SK-N-SH treated with all-trans-retinoic acid at 6 μM for 48 hours (cell line): Measurements from ENCODE around the gene HERC2.

Experiments used
- ATAC-seq: fragments of 200-7000 bp; cut with Tn5 transposase; 3 replicates; pipeline ENCODE4 v1.9.1; 2020; ENCODE audit warnings: mild to moderate bottlenecking, moderate library complexity
- BACH2 ChIP-seq: fragments of 250-450 bp; sonication (Bioruptor Pico); IDR thresholded peaks from 2 replicates; pipeline ENCODE4 v1.9.0; 2021; ENCODE audit warnings: mild to moderate bottlenecking, borderline replicate concordance
- CSDC2 ChIP-seq: fragments of 250-450 bp; sonication (Bioruptor Pico); IDR thresholded peaks from 2 replicates; pipeline ENCODE4 v1.5.0; 2020; ENCODE audit warnings: mild to moderate bottlenecking, moderate library complexity
- ESRRG ChIP-seq: fragments of 250-450 bp; sonication (Bioruptor Pico); IDR thresholded peaks from 2 replicates; pipeline ENCODE4 v1.6.1; 2021; ENCODE audit warnings: mild to moderate bottlenecking
- GLIS3 ChIP-seq: fragments of 250-450 bp; sonication (Bioruptor Pico); IDR thresholded peaks from 2 replicates; pipeline ENCODE4 v1.5.0; 2020; ENCODE audit warnings: mild to moderate bottlenecking, moderate library complexity
- ISL1 ChIP-seq: fragments of 250-450 bp; sonication (Bioruptor Pico); IDR thresholded peaks from 2 replicates; pipeline ENCODE4 v2.1.2; 2022; ENCODE audit warnings: mild to moderate bottlenecking, moderate library complexity
- OSR1 ChIP-seq: fragments of 250-450 bp; sonication (Bioruptor Pico); IDR thresholded peaks from 2 replicates; pipeline ENCODE4 v1.8.0; 2022; ENCODE audit warnings: moderate library complexity, mild to moderate bottlenecking, inconsistent platforms
- PPARA ChIP-seq: fragments of 250-450 bp; sonication (Bioruptor Pico); IDR thresholded peaks from 2 replicates; pipeline ENCODE4 v1.5.0; 2020; ENCODE audit warnings: mild to moderate bottlenecking, borderline replicate concordance
- RARB ChIP-seq: fragments of 250-450 bp; sonication (Bioruptor Pico); IDR thresholded peaks from 2 replicates; pipeline ENCODE4 v1.8.0; 2021; ENCODE audit warnings: mild to moderate bottlenecking, moderate library complexity
- SNAI2 ChIP-seq: fragments of 250-450 bp; sonication (Bioruptor Pico); IDR thresholded peaks from 2 replicates; pipeline ENCODE4 v1.5.0; 2020; ENCODE audit warnings: mild to moderate bottlenecking, moderate library complexity
- TCF4 ChIP-seq: fragments of 250-450 bp; sonication (Bioruptor Pico); IDR thresholded peaks from 2 replicates; pipeline ENCODE4 v1.8.0; 2021; ENCODE audit warnings: mild to moderate bottlenecking, moderate library complexity, borderline replicate concordance
- TOX ChIP-seq: fragments of 250-450 bp; sonication (Bioruptor Pico); IDR thresholded peaks from 2 replicates; pipeline ENCODE4 v1.8.0; 2021; ENCODE audit warnings: mild to moderate bottlenecking, moderate library complexity, borderline replicate concordance
- ZC3H10 ChIP-seq: fragments of 250-450 bp; sonication (Bioruptor Pico); IDR thresholded peaks from 2 replicates; pipeline ENCODE4 v1.5.1; 2021; ENCODE audit warnings: mild to moderate bottlenecking, moderate library complexity
- ZFP3 ChIP-seq: fragments of 250-450 bp; sonication (Bioruptor Pico); IDR thresholded peaks from 2 replicates; pipeline ENCODE4 v1.5.0; 2020; ENCODE audit warnings: mild to moderate bottlenecking, moderate library complexity
- ZFP30 ChIP-seq: fragments of 450-650 bp; formaldehyde crosslinking; IDR thresholded peaks from 2 replicates; pipeline ENCODE4 v1.5.0; 2022; ENCODE audit warnings: mild to moderate bottlenecking, moderate library complexity
- ZNF565 ChIP-seq: fragments of 450-650 bp; formaldehyde crosslinking; conservative IDR thresholded peaks from 2 replicates; pipeline ENCODE4 v1.5.0; 2020; ENCODE audit warnings: low read depth, mild to moderate bottlenecking, moderate library complexity
- ZNF70 ChIP-seq: fragments of 450-650 bp; formaldehyde crosslinking; IDR thresholded peaks from 2 replicates; pipeline ENCODE4 v1.5.0; 2020; ENCODE audit warnings: mild to moderate bottlenecking, moderate library complexity
- ZNF8 ChIP-seq: fragments of 450-650 bp; formaldehyde crosslinking; IDR thresholded peaks from 2 replicates; pipeline ENCODE4 v1.5.0; 2020; ENCODE audit warnings: mild to moderate bottlenecking, moderate library complexity
- TF ChIP-seq, protein P1 (sequence below): fragments of 250-450 bp; sonication (Bioruptor Pico); IDR thresholded peaks from 2 replicates; pipeline ENCODE4 v1.5.1; 2020; ENCODE audit warnings: low read depth, mild to moderate bottlenecking, moderate library complexity
- TF ChIP-seq, protein P2 (sequence below): fragments of 250-450 bp; sonication (Bioruptor Pico); IDR thresholded peaks from 2 replicates; pipeline ENCODE4 v1.5.1; 2021; ENCODE audit warnings: mild to moderate bottlenecking, moderate library complexity
- TF ChIP-seq, protein P3 (sequence below): fragments of 250-450 bp; sonication (Bioruptor Pico); IDR thresholded peaks from 2 replicates; pipeline ENCODE4 v1.5.0; 2020; ENCODE audit warnings: mild to moderate bottlenecking, moderate library complexity
- TF ChIP-seq, protein P4 (sequence below): fragments of 250-450 bp; sonication (Bioruptor Pico); IDR thresholded peaks from 2 replicates; pipeline ENCODE4 v1.8.0; 2020; ENCODE audit warnings: mild to moderate bottlenecking, moderate library complexity, borderline replicate concordance
- TF ChIP-seq, protein P5 (sequence below): fragments of 250-450 bp; sonication (Bioruptor Pico); IDR thresholded peaks from 2 replicates; pipeline ENCODE4 v1.8.0; 2021; ENCODE audit warnings: low read depth, mild to moderate bottlenecking, moderate library complexity, borderline replicate concordance

The HERC2 gene

DNA sequence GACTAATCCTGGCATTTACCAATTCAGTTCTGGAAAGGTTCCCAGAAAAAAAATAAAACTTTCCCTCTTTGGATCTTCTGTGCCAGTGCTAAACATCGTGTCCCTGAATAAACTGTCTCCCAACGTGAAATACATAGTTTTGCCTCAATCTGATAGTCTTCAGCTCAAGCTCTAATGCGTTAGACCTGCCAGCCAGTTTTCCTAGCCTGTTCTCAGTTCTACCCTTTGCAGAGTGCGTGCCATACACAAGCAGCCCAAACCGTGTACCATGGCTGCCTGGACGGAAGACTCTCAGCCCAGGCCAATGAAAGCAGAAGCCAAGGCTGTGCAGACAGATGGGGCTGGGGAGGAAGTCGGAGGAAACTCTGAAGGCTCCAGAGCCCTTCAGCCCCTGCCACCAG is 211.5 kb downstream of the HERC2 start:
- TF ChIP-seq, protein P1, sequence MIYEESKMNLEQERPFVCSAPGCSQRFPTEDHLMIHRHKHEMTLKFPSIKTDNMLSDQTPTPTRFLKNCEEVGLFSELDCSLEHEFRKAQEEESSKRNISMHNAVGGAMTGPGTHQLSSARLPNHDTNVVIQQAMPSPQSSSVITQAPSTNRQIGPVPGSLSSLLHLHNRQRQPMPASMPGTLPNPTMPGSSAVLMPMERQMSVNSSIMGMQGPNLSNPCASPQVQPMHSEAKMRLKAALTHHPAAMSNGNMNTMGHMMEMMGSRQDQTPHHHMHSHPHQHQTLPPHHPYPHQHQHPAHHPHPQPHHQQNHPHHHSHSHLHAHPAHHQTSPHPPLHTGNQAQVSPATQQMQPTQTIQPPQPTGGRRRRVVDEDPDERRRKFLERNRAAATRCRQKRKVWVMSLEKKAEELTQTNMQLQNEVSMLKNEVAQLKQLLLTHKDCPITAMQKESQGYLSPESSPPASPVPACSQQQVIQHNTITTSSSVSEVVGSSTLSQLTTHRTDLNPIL (CRISPR knock-in tag) = no peak
- TF ChIP-seq ESRRG (no peak), ISL1 (CRISPR knock-in tag) (no peak), ZNF8 (CRISPR knock-in tag) (no peak)
- TF ChIP-seq, protein P2, sequence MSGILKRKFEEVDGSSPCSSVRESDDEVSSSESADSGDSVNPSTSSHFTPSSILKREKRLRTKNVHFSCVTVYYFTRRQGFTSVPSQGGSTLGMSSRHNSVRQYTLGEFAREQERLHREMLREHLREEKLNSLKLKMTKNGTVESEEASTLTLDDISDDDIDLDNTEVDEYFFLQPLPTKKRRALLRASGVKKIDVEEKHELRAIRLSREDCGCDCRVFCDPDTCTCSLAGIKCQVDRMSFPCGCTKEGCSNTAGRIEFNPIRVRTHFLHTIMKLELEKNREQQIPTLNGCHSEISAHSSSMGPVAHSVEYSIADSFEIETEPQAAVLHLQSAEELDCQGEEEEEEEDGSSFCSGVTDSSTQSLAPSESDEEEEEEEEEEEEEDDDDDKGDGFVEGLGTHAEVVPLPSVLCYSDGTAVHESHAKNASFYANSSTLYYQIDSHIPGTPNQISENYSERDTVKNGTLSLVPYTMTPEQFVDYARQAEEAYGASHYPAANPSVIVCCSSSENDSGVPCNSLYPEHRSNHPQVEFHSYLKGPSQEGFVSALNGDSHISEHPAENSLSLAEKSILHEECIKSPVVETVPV = no peak
- ATAC-seq = no peak

DNA sequence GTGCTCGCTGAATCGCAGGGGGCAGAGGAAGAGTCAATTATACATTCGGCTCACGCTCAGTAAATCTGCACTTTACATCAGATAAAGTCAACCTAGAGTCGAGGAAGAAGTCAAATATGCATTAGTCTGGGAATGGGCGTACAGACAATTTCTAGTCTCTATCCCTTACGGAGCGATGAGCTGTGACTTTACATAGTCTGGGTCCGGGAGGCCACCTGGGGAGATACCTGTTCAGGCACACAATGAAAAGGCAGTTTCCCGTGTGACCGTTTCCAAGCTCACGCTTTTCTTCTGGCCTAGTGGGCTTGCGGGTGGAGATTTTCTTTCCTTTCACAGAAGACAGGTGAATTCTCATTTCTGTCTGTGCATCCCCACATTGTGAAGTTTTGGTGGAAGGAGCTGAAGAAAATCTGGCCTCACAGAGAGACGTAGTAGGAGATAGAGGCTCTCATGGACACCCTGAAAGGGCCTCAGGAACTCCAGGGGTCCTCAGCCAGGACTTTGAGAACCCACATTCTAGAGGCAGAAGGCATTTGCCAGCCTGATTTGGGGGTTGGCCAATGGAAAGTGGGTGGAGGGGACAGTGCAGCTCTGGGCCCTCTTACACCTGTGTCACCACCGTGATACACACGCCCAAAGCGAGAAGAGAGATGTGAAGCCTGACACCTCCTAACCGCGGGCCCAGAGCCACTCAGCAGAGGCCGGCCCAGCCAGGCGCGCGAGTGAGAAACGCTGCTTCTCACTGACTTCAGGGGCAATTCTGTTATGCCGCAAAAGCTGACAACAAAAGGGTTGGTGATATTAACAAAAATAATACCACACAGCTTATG is 212.1 kb downstream of the HERC2 start:
- TF ChIP-seq ISL1 (CRISPR knock-in tag) (no peak), SNAI2 (CRISPR knock-in tag) (no peak), ZFP30 (CRISPR knock-in tag) (no peak), ZFP3 (CRISPR knock-in tag) (no peak), TOX (no peak), CSDC2 (CRISPR knock-in tag) (no peak)
- TF ChIP-seq, protein P2 = no peak
- TF ChIP-seq, all 23 proteins: peak for 0
- no peak for ATAC-seq

DNA sequence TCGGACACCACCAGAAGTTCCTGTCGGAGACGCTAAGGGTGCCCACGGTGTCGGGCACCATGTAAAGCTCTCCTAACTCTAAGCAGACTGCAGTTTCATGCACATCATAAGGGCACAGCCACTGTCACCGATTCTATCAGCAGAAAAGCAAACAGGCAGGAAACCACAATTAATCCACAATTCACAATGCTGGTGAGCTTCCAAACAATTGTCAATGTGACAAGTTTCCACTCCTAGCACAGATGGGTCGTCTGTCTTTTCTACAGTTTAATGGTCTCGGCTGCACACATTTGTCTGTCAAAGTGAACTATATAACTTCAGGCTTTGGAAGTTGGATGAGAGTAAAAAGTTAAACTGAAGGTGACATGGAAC is 214.1 kb downstream of the HERC2 start:
- TF ChIP-seq RARB (CRISPR knock-in tag) (no peak), CSDC2 (CRISPR knock-in tag) (no peak), ESRRG (no peak), SNAI2 (CRISPR knock-in tag) (no peak), OSR1 (no peak), ISL1 (CRISPR knock-in tag) (no peak), GLIS3 (CRISPR knock-in tag) (no peak), TOX (no peak), ZFP3 (CRISPR knock-in tag) (no peak), BACH2 (CRISPR knock-in tag) (no peak), TCF4 (no peak), ZNF70 (CRISPR knock-in tag) (no peak), PPARA (CRISPR knock-in tag) (no peak), ZC3H10 (CRISPR knock-in tag) (no peak), ZNF565 (CRISPR knock-in tag) (no peak)
- TF ChIP-seq, protein P3, sequence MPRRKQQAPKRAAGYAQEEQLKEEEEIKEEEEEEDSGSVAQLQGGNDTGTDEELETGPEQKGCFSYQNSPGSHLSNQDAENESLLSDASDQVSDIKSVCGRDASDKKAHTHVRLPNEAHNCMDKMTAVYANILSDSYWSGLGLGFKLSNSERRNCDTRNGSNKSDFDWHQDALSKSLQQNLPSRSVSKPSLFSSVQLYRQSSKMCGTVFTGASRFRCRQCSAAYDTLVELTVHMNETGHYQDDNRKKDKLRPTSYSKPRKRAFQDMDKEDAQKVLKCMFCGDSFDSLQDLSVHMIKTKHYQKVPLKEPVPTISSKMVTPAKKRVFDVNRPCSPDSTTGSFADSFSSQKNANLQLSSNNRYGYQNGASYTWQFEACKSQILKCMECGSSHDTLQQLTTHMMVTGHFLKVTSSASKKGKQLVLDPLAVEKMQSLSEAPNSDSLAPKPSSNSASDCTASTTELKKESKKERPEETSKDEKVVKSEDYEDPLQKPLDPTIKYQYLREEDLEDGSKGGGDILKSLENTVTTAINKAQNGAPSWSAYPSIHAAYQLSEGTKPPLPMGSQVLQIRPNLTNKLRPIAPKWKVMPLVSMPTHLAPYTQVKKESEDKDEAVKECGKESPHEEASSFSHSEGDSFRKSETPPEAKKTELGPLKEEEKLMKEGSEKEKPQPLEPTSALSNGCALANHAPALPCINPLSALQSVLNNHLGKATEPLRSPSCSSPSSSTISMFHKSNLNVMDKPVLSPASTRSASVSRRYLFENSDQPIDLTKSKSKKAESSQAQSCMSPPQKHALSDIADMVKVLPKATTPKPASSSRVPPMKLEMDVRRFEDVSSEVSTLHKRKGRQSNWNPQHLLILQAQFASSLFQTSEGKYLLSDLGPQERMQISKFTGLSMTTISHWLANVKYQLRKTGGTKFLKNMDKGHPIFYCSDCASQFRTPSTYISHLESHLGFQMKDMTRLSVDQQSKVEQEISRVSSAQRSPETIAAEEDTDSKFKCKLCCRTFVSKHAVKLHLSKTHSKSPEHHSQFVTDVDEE (CRISPR knock-in tag) = no peak
- TF ChIP-seq, protein P4, sequence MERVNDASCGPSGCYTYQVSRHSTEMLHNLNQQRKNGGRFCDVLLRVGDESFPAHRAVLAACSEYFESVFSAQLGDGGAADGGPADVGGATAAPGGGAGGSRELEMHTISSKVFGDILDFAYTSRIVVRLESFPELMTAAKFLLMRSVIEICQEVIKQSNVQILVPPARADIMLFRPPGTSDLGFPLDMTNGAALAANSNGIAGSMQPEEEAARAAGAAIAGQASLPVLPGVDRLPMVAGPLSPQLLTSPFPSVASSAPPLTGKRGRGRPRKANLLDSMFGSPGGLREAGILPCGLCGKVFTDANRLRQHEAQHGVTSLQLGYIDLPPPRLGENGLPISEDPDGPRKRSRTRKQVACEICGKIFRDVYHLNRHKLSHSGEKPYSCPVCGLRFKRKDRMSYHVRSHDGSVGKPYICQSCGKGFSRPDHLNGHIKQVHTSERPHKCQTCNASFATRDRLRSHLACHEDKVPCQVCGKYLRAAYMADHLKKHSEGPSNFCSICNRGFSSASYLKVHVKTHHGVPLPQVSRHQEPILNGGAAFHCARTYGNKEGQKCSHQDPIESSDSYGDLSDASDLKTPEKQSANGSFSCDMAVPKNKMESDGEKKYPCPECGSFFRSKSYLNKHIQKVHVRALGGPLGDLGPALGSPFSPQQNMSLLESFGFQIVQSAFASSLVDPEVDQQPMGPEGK (CRISPR knock-in tag) = no peak
- TF ChIP-seq, protein P5, sequence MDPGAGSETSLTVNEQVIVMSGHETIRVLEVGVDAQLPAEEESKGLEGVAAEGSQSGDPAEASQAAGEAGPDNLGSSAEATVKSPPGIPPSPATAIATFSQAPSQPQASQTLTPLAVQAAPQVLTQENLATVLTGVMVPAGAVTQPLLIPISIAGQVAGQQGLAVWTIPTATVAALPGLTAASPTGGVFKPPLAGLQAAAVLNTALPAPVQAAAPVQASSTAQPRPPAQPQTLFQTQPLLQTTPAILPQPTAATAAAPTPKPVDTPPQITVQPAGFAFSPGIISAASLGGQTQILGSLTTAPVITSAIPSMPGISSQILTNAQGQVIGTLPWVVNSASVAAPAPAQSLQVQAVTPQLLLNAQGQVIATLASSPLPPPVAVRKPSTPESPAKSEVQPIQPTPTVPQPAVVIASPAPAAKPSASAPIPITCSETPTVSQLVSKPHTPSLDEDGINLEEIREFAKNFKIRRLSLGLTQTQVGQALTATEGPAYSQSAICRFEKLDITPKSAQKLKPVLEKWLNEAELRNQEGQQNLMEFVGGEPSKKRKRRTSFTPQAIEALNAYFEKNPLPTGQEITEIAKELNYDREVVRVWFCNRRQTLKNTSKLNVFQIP (CRISPR knock-in tag) = no peak
- TF ChIP-seq, protein P1 (CRISPR knock-in tag) = no peak
- TF ChIP-seq, protein P2 = no peak
- ATAC-seq = no peak
